ENCODE results near the gene PPP1R10. TPM values are rescaled to one million over a fixed set of nuclear protein-coding genes. Genes with fewer than 3 reads are reported as not detected.

PPP1R10 gene
- total RNA-seq, 1 donor from 2014 or later = 38.6 TPM

GRCh38 chr6:30657454-30657853, 40.4 kb upstream of the PPP1R10 start:
- Mint-ChIP-seq H3K9me3 (no peaks in the 10 kb centered on the region), H3K27ac (no peak overlapping the region), H3K4me1 (no peaks in the 10 kb centered on the region), H3K36me3 (peaks cover 32% of the 10 kb centered on the region), H3K4me3 (no peak overlapping the region), H3K27me3 (ENCODE audit: insufficient read depth, low read depth) (peaks cover 6% of the 10 kb centered on the region)
- H2AFZ ChIP-seq (replicated peaks) = no peak overlapping the region
- no peak overlapping the region for H3K9ac ChIP-seq
- H3K27me3 ChIP-seq = no peaks in the 10 kb centered on the region
- H3K27ac ChIP-seq = no peak overlapping the region
- H3K9me3 ChIP-seq (ENCODE audit: low read depth) = no peaks in the 10 kb centered on the region
- TF ChIP-seq EZH2phosphoT487 (IDR thresholded peaks at IDR 0.05) (no peak), EZH2 (IDR thresholded peaks at IDR 0.05) (no peak), CTCF (IDR thresholded peaks at IDR 0.05) (no peak)
- H4K20me1 ChIP-seq (ENCODE audit: low read depth) = no peaks in the 10 kb centered on the region
- H3K4me2 ChIP-seq = no peak overlapping the region
- no peaks in the 10 kb centered on the region for H3K79me2 ChIP-seq (ENCODE audit: low read depth)
- no peaks in the 10 kb centered on the region for H3K4me1 ChIP-seq
- H3F3A ChIP-seq (ENCODE audit: low read depth) = no peaks in the 10 kb centered on the region
- H3K4me3 ChIP-seq = no peak overlapping the region
- no peaks in the 10 kb centered on the region for H3K36me3 ChIP-seq
- DNase-seq (ENCODE audit: low spot score) = no peak

- H3K4me3 ChIP-seq = no peak overlapping the region
- Mint-ChIP-seq H3K27ac (no peak overlapping the region), H3K4me1 (no peaks in the 10 kb centered on the region), H3K9me3 (no peaks in the 10 kb centered on the region), H3K36me3 (peaks cover 30% of the 10 kb centered on the region), H3K27me3 (ENCODE audit: insufficient read depth, low read depth) (peaks cover 3% of the 10 kb centered on the region), H3K4me3 (no peak overlapping the region)
- H3K27ac ChIP-seq = no peak overlapping the region
- no peaks in the 10 kb centered on the region for H3F3A ChIP-seq (ENCODE audit: low read depth)
- no peak for DNase-seq (ENCODE audit: low spot score)
- no peak overlapping the region for H3K9ac ChIP-seq
- no peaks in the 10 kb centered on the region for H3K36me3 ChIP-seq
- no peak overlapping the region for H3K4me2 ChIP-seq
- no peaks in the 10 kb centered on the region for H3K27me3 ChIP-seq
- no peaks in the 10 kb centered on the region for H3K4me1 ChIP-seq
- TF ChIP-seq CTCF (IDR thresholded peaks at IDR 0.05) = no peak
- TF ChIP-seq EZH2 (IDR thresholded peaks at IDR 0.05) = no peak
- no peak for TF ChIP-seq EZH2phosphoT487 (IDR thresholded peaks at IDR 0.05)
- no peak overlapping the region for H2AFZ ChIP-seq (replicated peaks)
- no peaks in the 10 kb centered on the region for H4K20me1 ChIP-seq (ENCODE audit: low read depth)
- no peaks in the 10 kb centered on the region for H3K79me2 ChIP-seq (ENCODE audit: low read depth)
- H3K9me3 ChIP-seq (ENCODE audit: low read depth) = no peaks in the 10 kb centered on the region
These were observed 39.5 kb upstream of the PPP1R10 start for GRCh38 chr6:30656513-30656912.

GRCh38 chr6:30655743-30656094, 38.7 kb upstream of the PPP1R10 start:
- Mint-ChIP-seq H3K4me3 (no peak overlapping the region), H3K9me3 (no peaks in the 10 kb centered on the region), H3K4me1 (no peaks in the 10 kb centered on the region), H3K27ac (no peak overlapping the region), H3K36me3 (peaks cover 35% of the 10 kb centered on the region), H3K27me3 (ENCODE audit: insufficient read depth, low read depth) (no peaks in the 10 kb centered on the region)
- Histone ChIP-seq H3K9ac (no peak overlapping the region), H3K27ac (no peak overlapping the region), H3K4me1 (no peaks in the 10 kb centered on the region), H4K20me1 (ENCODE audit: low read depth) (no peaks in the 10 kb centered on the region), H3K27me3 (no peaks in the 10 kb centered on the region), H2AFZ (replicated peaks) (no peak overlapping the region), H3K79me2 (ENCODE audit: low read depth) (no peaks in the 10 kb centered on the region), H3K9me3 (ENCODE audit: low read depth) (no peaks in the 10 kb centered on the region), H3K4me2 (no peak overlapping the region), H3K36me3 (no peaks in the 10 kb centered on the region), H3F3A (ENCODE audit: low read depth) (no peaks in the 10 kb centered on the region), H3K4me3 (no peak overlapping the region)
- DNase-seq (ENCODE audit: low spot score) = no peak
- TF ChIP-seq CTCF (IDR thresholded peaks at IDR 0.05) = no peak
- TF ChIP-seq EZH2 (IDR thresholded peaks at IDR 0.05) = no peak
- TF ChIP-seq EZH2phosphoT487 (IDR thresholded peaks at IDR 0.05) = no peak
